ENCODE results near the gene SNAPC4.

The SNAPC4 gene

GRCh38 chr9:136386018-136386417 lies 14.0 kb downstream of the SNAPC4 start:
- ATAC-seq (ENCODE audit: low read depth) = no peak
- no peak for DNase-seq (ENCODE audit: low spot score)
- Histone ChIP-seq H3K4me3 (ENCODE audit: severe bottlenecking) (no peak overlapping the region), H3K9me3 (ENCODE audit: severe bottlenecking) (no peaks in the 10 kb centered on the region), H3K36me3 (ENCODE audit: low read depth) (peaks cover 68% of the 10 kb centered on the region), H3K4me1 (ENCODE audit: insufficient read depth, poor library complexity, severe bottlenecking) (no peaks in the 10 kb centered on the region), H3K27ac (ENCODE audit: poor library complexity, severe bottlenecking) (no peak overlapping the region), H3K27me3 (ENCODE audit: insufficient read depth, poor library complexity, severe bottlenecking) (no peaks in the 10 kb centered on the region)
- TF ChIP-seq, protein P1, sequence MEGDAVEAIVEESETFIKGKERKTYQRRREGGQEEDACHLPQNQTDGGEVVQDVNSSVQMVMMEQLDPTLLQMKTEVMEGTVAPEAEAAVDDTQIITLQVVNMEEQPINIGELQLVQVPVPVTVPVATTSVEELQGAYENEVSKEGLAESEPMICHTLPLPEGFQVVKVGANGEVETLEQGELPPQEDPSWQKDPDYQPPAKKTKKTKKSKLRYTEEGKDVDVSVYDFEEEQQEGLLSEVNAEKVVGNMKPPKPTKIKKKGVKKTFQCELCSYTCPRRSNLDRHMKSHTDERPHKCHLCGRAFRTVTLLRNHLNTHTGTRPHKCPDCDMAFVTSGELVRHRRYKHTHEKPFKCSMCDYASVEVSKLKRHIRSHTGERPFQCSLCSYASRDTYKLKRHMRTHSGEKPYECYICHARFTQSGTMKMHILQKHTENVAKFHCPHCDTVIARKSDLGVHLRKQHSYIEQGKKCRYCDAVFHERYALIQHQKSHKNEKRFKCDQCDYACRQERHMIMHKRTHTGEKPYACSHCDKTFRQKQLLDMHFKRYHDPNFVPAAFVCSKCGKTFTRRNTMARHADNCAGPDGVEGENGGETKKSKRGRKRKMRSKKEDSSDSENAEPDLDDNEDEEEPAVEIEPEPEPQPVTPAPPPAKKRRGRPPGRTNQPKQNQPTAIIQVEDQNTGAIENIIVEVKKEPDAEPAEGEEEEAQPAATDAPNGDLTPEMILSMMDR (IDR thresholded peaks at IDR 0.05; ENCODE audit: poor library complexity, severe bottlenecking) = no peak

- peaks cover 63% of the 10 kb centered on the region for H3K36me3 ChIP-seq (ENCODE audit: low read depth)
- no peaks in the 10 kb centered on the region for H3K27me3 ChIP-seq (ENCODE audit: insufficient read depth, poor library complexity, severe bottlenecking)
- DNase-seq (ENCODE audit: low spot score) (no peak), ATAC-seq (ENCODE audit: low read depth) (no peak)
- H3K9me3 ChIP-seq (ENCODE audit: severe bottlenecking) = no peaks in the 10 kb centered on the region
- H3K4me3 ChIP-seq (ENCODE audit: severe bottlenecking) = no peak overlapping the region
- no peaks in the 10 kb centered on the region for H3K4me1 ChIP-seq (ENCODE audit: insufficient read depth, poor library complexity, severe bottlenecking)
- H3K27ac ChIP-seq (ENCODE audit: poor library complexity, severe bottlenecking) = no peak overlapping the region
- TF ChIP-seq, protein P1 (IDR thresholded peaks at IDR 0.05; ENCODE audit: poor library complexity, severe bottlenecking) = no peak
Measured at GRCh38 chr9:136385015-136385414, 15.0 kb downstream of the SNAPC4 start.

DNA sequence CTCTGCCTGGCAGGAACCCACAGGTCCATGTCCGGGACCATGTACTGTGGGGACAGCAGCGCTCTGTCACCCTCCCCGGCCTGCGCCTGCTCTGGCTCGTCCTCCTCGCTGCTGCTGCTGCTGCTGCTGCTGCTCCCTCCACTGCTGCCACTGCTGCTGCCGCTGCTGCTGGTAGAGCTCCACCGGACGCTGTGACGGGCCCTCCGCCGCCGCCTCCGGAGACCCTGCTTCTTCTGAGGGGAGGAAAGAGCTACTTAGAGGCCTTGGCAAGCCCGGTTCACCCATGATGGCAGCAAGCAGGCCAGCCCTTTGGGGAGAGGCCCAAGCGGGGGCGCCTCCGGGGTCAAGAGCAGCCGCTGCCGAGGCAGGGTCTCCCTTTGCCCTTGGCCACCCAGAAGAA lies 16.5 kb downstream of the SNAPC4 start:
- Histone ChIP-seq H3K4me3 (ENCODE audit: severe bottlenecking) (no peak overlapping the region), H3K27ac (ENCODE audit: poor library complexity, severe bottlenecking) (no peak overlapping the region), H3K27me3 (ENCODE audit: insufficient read depth, poor library complexity, severe bottlenecking) (no peaks in the 10 kb centered on the region), H3K36me3 (ENCODE audit: low read depth) (peaks cover 48% of the 10 kb centered on the region), H3K9me3 (ENCODE audit: severe bottlenecking) (no peaks in the 10 kb centered on the region), H3K4me1 (ENCODE audit: insufficient read depth, poor library complexity, severe bottlenecking) (no peaks in the 10 kb centered on the region)
- TF ChIP-seq, protein P1 (IDR thresholded peaks at IDR 0.05; ENCODE audit: poor library complexity, severe bottlenecking) = no peak
- DNase-seq (ENCODE audit: low spot score) (no peak), ATAC-seq (ENCODE audit: low read depth) (no peak)

DNA sequence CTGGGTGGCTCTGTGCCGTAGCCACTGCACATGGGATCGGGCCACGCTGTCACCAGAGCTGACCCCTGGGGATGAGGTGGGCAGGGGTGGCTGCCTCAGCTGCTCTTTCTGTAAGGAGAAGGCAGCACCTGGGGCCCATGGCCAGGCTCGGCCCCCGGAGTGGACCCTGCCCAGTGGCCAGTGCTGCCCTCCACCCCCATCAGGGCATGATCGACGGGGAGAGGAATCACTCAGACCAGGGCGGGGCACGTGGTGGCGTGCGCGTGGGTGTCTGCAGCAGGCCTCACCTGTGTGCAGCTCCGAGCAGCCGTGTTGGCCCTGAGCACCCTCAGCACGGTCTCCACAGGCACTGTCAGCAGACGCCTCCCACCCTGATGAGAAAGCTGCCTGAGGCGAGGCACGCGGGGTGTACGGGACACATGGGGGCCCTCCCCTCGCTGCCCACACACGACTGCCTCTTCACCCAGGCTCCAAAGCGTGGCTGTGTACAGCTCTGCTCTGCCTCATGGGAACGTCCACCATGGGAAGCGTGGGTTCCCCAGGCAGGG lies 17.9 kb downstream of the SNAPC4 start:
- TF ChIP-seq, protein P1 (IDR thresholded peaks at IDR 0.05; ENCODE audit: poor library complexity, severe bottlenecking) = no peak
- no peaks in the 10 kb centered on the region for H3K27me3 ChIP-seq (ENCODE audit: insufficient read depth, poor library complexity, severe bottlenecking)
- peaks cover 34% of the 10 kb centered on the region for H3K36me3 ChIP-seq (ENCODE audit: low read depth)
- H3K4me3 ChIP-seq (ENCODE audit: severe bottlenecking) = no peak overlapping the region
- H3K9me3 ChIP-seq (ENCODE audit: severe bottlenecking) = no peaks in the 10 kb centered on the region
- ATAC-seq (ENCODE audit: low read depth) = no peak
- DNase-seq (ENCODE audit: low spot score) = no peak
- no peaks in the 10 kb centered on the region for H3K4me1 ChIP-seq (ENCODE audit: insufficient read depth, poor library complexity, severe bottlenecking)
- H3K27ac ChIP-seq (ENCODE audit: poor library complexity, severe bottlenecking) = no peak overlapping the region

- H3K4me1 ChIP-seq (ENCODE audit: insufficient read depth, poor library complexity, severe bottlenecking) = no peaks in the 10 kb centered on the region
- H3K9me3 ChIP-seq (ENCODE audit: severe bottlenecking) = no peaks in the 10 kb centered on the region
- no peak overlapping the region for H3K27ac ChIP-seq (ENCODE audit: poor library complexity, severe bottlenecking)
- DNase-seq (ENCODE audit: low spot score) = no peak
- TF ChIP-seq, protein P1 (IDR thresholded peaks at IDR 0.05; ENCODE audit: poor library complexity, severe bottlenecking) = no peak
- H3K4me3 ChIP-seq (ENCODE audit: severe bottlenecking) = no peak overlapping the region
- no peak for ATAC-seq (ENCODE audit: low read depth)
- peaks cover 27% of the 10 kb centered on the region; the same call in 1 of the 2 replicates for H3K36me3 ChIP-seq (ENCODE audit: low read depth)
- no peaks in the 10 kb centered on the region for H3K27me3 ChIP-seq (ENCODE audit: insufficient read depth, poor library complexity, severe bottlenecking)
Measured at GRCh38 chr9:136381311-136381710, 18.7 kb downstream of the SNAPC4 start.

Data from RWPE2 (cell line).